Rectal smooth muscle tissue (tissue), 1 donor: ENCODE data around the gene SPATA17.
"Not testable (repeated sequence)": the region's sequence is repeated elsewhere in the genome, so short reads cannot be mapped to it uniquely, and the experiment has no call there.

ENCODE experiments used
- H3K27ac ChIP-seq: one replicate; pipeline ENCODE4 v1.7.0; 2013; ENCODE audit warnings: low read depth, low read length, inconsistent platforms
- H3K27me3 ChIP-seq: one replicate; pipeline ENCODE4 v1.7.0; 2013; ENCODE audit warnings: low read length; ENCODE audit not compliant: control insufficient read depth, insufficient read depth
- H3K36me3 ChIP-seq: one replicate; pipeline ENCODE4 v1.7.0; 2013; ENCODE audit warnings: low read length; ENCODE audit not compliant: control insufficient read depth, insufficient read depth
- H3K4me1 ChIP-seq: one replicate; pipeline ENCODE4 v1.7.0; 2013; ENCODE audit warnings: low read length; ENCODE audit not compliant: control insufficient read depth, insufficient read depth
- H3K4me3 ChIP-seq: one replicate; pipeline ENCODE4 v1.7.0; 2013; ENCODE audit warnings: low read length
- H3K9ac ChIP-seq: one replicate; pipeline ENCODE4 v1.7.0; 2013; ENCODE audit warnings: low read length

SPATA17 gene

DNA sequence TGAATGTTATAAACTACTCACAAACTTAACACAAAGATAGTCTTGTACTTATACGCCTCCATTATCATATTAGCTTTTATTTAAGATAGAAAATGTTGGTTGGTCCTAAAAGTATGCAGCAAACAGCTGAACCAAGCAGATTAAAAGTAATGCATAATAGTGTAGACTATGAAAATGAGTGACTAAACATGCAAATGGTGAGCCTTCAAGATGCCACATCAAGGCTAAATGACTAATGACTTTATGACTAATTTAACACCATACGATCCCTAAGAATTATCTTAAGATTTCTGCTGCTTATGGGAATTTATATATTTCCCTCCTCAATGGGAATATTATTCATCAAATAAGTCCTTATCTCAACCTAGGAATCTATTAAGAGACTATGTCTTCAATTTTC, 4.8 kb upstream of the SPATA17 start:
- peaks cover 8% of the 10 kb centered on the region for H3K4me1 ChIP-seq
- H3K27me3 ChIP-seq = no peaks in the 10 kb centered on the region
- no peak overlapping the region for H3K9ac ChIP-seq
- H3K36me3 ChIP-seq = no peaks in the 10 kb centered on the region
- H3K27ac ChIP-seq = no peak overlapping the region
- H3K4me3 ChIP-seq = no peak overlapping the region

DNA sequence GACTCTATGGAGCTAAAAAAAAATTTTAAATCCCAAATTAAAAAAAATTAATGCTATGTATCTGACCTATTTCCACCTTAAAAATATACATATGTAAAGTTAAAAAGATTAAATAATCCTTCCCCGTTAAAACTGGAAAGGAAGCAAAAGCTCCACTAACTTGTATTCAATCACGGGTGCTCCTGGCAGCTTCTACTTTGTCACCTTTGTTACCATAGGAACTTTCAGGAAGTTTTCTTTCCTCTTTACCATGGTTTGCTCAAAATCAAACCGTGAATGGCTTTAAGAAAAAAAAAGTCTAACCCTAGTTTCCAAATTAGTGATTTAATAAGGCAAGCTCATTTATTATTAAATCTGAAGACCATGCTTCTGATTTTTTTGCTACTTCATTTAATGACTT, 3.7 kb upstream of the SPATA17 start:
- H3K27me3 ChIP-seq = no peaks in the 10 kb centered on the region
- peaks cover 8% of the 10 kb centered on the region for H3K4me1 ChIP-seq

DNA sequence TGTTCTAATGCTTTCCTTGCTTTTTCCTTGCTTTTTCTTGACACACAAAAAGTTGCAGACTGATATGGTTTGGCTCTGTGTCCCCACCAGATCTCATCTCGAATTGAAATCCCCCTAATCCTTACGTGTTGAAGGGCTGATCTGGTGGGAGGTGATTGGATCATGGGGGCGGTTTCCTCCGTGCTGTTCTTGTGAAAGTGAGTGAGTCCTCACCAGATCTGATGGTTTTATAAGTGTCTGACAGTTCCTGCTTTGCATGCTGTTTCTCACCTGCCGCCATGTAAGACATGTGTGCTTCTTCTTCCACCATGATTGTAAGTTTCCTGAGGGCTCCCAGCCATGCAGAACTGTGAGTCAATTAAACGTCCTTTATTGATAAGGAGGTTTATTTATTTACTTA, 11.3 kb downstream of the SPATA17 start:
- Histone ChIP-seq H3K27me3 (no peaks in the 10 kb centered on the region), H3K36me3 (no peaks in the 10 kb centered on the region), H3K9ac (no peak overlapping the region), H3K4me3 (no peak overlapping the region), H3K4me1 (no peaks in the 10 kb centered on the region), H3K27ac (no peak overlapping the region)

More for the DNA sequence above, 3.7 kb upstream of the SPATA17 start:
- H3K9ac ChIP-seq = no peak overlapping the region
- H3K4me3 ChIP-seq = no peak overlapping the region
- H3K27ac ChIP-seq = no peak overlapping the region
- no peaks in the 10 kb centered on the region for H3K36me3 ChIP-seq

DNA sequence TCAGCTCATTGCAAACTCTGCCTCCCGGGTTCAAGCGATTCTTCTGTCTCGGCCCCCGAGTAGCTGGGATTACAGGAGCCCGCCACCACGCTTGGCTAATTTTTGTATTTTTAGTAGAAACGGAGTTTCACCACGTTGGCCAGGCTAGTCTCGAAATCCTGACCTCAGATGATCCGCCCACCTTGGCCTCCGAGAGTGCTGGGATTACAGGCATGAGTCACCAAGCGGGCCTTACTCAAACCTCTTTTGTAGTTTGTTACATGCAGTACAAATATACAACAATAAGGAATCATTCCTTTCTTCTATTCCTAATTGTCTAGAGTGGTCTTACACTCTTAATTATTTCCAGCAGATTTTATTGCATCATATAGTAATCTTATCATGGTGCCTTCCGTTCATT, 16.6 kb downstream of the SPATA17 start:
- Histone ChIP-seq H3K27me3 (no peaks in the 10 kb centered on the region), H3K4me3 (no peak overlapping the region), H3K4me1 (no peaks in the 10 kb centered on the region), H3K9ac (no peak overlapping the region), H3K36me3 (no peaks in the 10 kb centered on the region), H3K27ac (no peak overlapping the region)

DNA sequence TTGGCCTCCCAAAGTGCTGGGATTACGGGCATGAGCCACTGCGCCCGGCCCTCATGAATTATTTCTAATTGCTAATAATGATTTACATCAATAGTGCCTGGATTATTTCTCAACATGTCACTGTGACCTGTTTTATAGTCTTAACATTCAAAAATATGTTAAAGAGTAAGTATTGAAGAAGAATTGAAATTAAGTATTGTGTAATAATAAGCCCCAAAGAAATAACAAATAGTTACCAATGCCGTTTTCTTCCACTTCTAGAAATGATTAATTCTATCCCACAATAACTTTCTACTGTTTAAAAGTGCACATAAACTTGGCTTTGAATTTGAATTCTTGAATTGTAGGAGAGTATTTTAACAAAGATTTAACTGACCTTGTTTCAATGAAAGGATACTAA, 19.5 kb downstream of the SPATA17 start:
- no peaks in the 10 kb centered on the region for H3K4me1 ChIP-seq
- no peak overlapping the region for H3K9ac ChIP-seq
- H3K36me3 ChIP-seq = no peaks in the 10 kb centered on the region
- no peaks in the 10 kb centered on the region for H3K27me3 ChIP-seq
- H3K4me3 ChIP-seq = no peak overlapping the region
- no peak overlapping the region for H3K27ac ChIP-seq

DNA sequence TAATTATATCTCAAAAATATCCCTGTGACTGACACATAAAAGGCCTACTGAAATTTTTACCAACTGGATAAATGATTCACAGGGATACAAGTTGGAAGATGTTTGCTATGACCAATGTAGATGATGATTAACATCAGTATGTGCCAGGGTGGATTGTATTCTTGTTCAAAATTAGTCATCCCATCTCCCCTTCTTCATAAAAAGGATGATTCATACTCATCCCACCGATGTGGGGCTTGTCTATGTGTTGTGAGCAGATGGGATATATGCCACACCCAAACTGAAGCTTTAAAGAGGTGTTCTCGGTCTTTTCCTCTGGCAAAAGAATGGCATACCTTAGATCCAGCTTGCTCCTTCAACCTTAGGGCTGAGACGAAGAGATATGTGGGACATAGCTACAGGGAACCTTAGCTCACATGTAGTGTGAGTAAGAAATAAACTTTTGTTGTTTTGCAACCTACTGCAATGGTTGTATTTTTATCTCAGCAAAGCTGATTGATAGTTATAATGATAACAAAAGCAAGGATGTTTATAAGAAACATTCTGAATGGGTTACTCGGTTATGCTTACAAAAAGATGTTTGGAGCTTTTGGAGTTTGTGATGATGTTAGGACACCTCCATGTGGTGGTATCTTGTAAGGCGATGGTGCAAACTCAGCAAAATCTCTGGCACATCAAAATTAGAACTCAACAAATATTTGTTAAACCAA, 29.4 kb downstream of the SPATA17 start:
- no peaks in the 10 kb centered on the region for H3K36me3 ChIP-seq
- no peaks in the 10 kb centered on the region for H3K27me3 ChIP-seq
- H3K9ac ChIP-seq = no peak overlapping the region
- H3K27ac ChIP-seq = no peak overlapping the region
- no peaks in the 10 kb centered on the region for H3K4me1 ChIP-seq
- no peak overlapping the region for H3K4me3 ChIP-seq

DNA sequence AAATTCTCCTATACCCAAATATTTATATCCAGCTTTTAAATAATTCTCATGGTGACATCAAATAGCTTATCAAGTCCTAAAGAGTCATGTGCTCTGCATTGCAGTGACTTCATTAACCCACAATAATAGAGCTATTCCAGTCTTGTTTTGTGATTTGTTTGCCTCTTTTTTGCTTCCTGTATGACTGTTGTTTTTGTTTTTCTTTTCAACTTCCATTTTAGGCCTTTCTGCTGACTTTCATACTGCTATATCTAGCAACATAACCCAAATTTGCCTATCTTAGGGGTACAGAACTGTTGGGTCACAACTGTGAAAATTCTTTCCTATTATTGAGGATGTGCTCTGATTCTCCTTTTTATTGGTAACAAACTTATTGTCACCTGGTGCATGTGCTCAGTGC, 30.3 kb downstream of the SPATA17 start:
- Histone ChIP-seq H3K4me1 (no peaks in the 10 kb centered on the region), H3K27me3 (no peaks in the 10 kb centered on the region), H3K4me3 (no peak overlapping the region), H3K9ac (no peak overlapping the region), H3K27ac (no peak overlapping the region), H3K36me3 (no peaks in the 10 kb centered on the region)

DNA sequence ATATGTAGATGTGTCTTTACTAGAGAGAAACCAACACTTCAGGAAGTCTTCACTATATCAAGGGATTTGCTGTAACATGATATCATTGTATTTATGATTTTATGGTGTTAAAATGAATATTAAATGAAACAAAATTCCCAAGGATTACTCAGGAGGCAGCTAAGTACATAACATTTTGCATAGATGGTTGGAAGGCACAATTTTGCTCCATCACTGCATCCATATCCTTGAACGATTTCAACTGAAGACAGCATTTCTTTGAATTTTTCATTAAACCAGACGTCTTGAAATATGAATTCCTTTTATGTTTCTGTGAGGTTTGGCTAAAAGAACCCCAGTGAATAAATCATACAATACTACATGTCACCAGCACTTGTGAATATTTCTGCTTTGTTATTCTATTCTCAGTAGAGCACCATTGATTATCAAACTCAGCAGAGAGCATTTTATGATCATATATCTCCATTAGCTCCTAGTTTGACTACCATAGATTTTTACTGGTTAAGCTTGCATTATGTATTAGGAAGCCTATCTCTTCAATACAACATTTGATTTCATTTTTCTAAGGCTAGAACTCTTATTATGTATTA, 37.3 kb downstream of the SPATA17 start:
- no peaks in the 10 kb centered on the region for H3K4me1 ChIP-seq
- no peaks in the 10 kb centered on the region for H3K36me3 ChIP-seq
- H3K27ac ChIP-seq = no peak overlapping the region
- H3K27me3 ChIP-seq = no peaks in the 10 kb centered on the region
- H3K9ac ChIP-seq = no peak overlapping the region
- H3K4me3 ChIP-seq = no peak overlapping the region

DNA sequence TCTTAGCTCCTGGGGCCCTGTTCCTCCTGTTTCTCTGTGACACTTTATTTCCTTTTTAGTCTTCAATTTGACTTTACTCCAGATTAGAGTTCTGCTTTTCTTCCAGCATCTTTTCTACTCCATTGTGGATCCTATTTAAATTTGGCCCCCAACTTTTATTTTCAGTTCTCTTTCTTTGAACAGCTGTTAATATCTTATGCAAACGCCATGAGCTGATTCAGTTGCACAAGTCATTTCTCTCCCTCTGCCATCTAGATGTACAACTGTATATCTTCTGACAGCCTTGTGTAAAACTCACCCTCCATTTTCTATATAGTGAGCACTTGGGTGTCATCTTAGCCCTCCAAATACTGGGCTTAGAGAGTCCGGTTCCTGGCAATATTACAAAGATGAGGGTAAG, 42.2 kb downstream of the SPATA17 start:
- Histone ChIP-seq H3K27ac (no peak overlapping the region), H3K4me3 (no peak overlapping the region), H3K27me3 (no peaks in the 10 kb centered on the region), H3K9ac (no peak overlapping the region), H3K36me3 (no peaks in the 10 kb centered on the region), H3K4me1 (no peaks in the 10 kb centered on the region)

DNA sequence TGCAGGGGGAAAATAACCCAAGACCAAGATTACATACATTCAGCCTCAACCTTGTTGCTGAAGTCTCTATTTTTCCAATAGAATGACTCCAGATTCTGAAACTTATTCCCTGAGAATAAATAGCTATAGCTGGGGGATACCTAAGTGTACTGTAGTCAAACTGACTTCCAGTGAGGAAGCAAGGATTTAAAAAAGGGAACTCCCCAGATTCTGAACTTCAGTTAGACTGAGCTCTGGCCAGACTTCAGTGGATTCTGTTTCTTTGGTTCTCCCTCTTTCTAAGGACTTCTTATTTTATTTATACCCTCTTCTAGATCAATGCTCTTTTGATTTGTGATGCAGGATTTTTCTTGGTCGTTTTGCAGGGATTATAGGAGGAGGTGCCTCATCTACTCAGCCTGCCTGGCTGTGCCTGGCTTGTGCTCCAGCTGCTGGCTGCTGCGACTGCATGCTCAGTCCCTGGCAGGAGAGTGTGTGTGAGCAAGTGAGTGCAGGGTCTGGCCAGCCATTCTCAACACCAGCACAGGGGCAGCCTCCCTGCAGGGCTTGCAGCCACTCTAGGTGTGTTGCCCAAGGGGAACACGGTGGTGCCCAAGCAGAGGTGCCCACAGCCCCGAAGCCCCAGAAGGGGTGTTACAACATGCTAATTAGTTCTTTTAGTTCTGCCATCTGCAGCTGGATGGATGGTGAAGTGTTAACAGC, 43.0 kb downstream of the SPATA17 start:
- H3K27me3 ChIP-seq = no peaks in the 10 kb centered on the region
- no peak overlapping the region for H3K27ac ChIP-seq
- H3K4me1 ChIP-seq = no peaks in the 10 kb centered on the region
- H3K36me3 ChIP-seq = no peaks in the 10 kb centered on the region
- no peak overlapping the region for H3K4me3 ChIP-seq
- H3K9ac ChIP-seq = no peak overlapping the region

DNA sequence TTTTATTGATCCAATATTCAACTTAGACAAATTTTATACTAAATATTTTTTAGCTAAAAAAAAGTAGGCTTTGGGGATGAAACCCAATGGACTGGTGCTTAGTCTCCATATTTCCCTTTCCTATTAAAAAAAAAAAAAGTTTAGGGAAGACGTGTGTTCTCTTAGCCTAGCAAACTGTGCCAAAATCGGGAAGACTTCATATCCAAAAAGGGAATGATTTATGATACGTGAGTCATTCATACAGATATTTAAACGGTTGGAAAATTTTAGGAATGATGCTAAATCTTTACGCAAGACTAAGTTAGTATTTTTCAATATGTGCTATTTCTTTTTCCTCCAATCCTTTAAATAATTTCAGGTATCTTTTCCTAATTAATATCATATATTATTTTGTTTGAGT, 50.7 kb downstream of the SPATA17 start:
- no peaks in the 10 kb centered on the region for H3K36me3 ChIP-seq

DNA sequence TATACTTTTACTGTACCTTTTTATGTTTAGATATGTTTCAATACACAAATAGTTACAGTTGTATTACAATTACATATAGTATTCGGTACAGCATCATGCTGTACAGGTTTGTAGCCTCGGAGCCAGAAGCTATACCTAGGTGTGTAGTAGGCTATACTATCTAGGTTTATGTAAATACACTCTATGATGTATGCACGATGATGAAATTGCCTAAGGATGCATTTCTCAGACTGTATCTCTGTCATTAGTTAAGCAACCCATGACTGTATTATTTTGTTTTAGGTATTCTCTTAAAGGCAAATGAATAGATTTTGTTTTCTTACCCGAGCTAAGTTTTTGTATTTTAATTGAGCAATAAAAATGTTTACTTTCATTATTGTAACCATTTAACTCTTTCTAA, 56.4 kb downstream of the SPATA17 start:
- Histone ChIP-seq H3K4me1 (no peaks in the 10 kb centered on the region), H3K27ac (no peak overlapping the region), H3K36me3 (no peaks in the 10 kb centered on the region), H3K4me3 (no peak overlapping the region), H3K27me3 (no peaks in the 10 kb centered on the region), H3K9ac (no peak overlapping the region)

More for the DNA sequence above, 50.7 kb downstream of the SPATA17 start:
- no peak overlapping the region for H3K4me3 ChIP-seq
- H3K4me1 ChIP-seq = no peaks in the 10 kb centered on the region
- H3K9ac ChIP-seq = no peak overlapping the region
- H3K27ac ChIP-seq = no peak overlapping the region
- no peaks in the 10 kb centered on the region for H3K27me3 ChIP-seq

DNA sequence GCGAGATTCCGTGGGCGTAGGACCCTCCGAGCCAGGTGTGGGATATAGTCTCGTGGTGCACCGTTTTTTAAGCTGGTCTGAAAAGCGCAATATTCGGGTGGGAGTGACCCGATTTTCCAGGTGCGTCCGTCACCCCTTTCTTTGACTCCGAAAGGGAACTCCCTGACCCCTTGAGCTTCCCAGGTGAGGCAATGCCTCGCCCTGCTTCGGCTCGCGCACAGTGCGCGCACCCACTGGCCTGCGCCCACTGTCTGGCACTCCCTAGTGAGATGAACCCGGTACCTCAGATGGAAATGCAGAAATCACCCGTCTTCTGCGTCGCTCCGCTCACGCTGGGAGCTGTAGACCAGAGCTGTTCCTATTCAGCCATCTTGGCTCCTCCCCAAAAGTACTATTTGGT, 65.0 kb downstream of the SPATA17 start:
- not testable (repeated sequence) for H3K27me3 ChIP-seq, H3K4me1 ChIP-seq, H3K27ac ChIP-seq, H3K36me3 ChIP-seq, H3K4me3 ChIP-seq, H3K9ac ChIP-seq
